ENCODE data around the gene MFSD1. TPM values are rescaled to one million over a fixed set of nuclear protein-coding genes. Genes with fewer than 3 reads are reported as not detected.

MFSD1 gene, protein sequence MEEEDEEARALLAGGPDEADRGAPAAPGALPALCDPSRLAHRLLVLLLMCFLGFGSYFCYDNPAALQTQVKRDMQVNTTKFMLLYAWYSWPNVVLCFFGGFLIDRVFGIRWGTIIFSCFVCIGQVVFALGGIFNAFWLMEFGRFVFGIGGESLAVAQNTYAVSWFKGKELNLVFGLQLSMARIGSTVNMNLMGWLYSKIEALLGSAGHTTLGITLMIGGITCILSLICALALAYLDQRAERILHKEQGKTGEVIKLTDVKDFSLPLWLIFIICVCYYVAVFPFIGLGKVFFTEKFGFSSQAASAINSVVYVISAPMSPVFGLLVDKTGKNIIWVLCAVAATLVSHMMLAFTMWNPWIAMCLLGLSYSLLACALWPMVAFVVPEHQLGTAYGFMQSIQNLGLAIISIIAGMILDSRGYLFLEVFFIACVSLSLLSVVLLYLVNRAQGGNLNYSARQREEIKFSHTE
- polyA plus RNA-seq (ENCODE audit: insufficient read length in 4 of 4), result 10 to 100 TPM; 46.9 to 55.5 (median 50.6) TPM

DNA sequence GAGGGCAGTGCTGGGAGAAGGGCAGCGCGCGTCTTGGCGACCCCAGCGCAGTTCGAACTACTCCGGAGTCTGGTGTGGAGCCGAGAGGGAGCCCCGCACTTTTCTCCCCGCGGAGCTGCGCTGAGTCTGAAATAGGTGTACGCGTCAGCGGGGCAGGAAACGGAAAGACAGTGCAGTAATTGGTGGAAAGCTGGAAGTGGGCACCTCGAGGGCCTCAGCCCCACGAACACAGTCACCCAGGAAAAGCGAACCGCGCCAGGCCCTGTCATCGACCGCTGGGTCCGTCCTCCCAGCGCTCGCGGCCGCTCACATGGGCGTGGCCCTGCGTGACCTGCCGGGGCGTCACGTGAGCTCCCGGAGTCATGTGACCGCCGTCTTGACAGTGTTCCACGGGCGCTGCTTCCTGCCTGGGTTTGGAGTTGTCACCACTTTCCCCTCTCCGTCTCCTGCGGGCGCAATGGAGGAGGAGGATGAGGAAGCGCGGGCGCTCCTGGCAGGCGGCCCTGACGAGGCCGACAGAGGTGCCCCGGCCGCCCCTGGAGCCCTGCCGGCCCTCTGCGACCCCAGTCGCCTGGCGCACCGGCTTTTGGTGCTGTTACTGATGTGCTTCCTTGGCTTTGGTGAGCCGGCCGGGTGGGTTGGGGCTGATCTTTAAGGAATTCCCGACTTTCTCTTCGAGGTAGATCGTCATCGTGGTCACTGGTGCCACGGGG is at the start of gene MFSD1:
Gene MFSD1 (plus strand): TSS at position 359 of the 713 bp plus-strand sequence. CDS start 99 bp downstream, at position 458.
- peak; percentile 69 to 88 (median 79) for DNase-seq (ENCODE audit: low read depth in 4 of 4, low spot score in 2 of 4)

DNA sequence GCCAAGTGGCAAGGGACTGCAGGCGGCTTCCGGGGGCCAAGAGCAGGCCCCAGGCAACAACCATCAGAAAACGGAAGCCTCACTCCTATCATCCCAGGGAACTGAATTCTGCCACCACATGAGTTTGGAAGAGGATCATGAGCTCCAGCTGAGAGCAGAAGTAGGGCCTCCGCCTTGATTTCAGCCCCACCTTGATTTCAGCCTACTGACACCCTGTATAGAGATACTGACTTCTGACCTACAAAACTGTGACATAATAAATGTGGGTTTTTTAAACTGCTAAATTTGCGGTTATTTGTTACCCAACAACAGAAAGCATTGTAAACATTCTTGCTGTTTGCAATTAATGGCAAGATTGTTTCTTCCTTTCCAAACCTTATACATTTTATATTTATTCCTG is 48.0 kb upstream of the MFSD1 start:
- DNase-seq (ENCODE audit: low read depth in 4 of 4, low spot score in 2 of 4), result no peak

DNA sequence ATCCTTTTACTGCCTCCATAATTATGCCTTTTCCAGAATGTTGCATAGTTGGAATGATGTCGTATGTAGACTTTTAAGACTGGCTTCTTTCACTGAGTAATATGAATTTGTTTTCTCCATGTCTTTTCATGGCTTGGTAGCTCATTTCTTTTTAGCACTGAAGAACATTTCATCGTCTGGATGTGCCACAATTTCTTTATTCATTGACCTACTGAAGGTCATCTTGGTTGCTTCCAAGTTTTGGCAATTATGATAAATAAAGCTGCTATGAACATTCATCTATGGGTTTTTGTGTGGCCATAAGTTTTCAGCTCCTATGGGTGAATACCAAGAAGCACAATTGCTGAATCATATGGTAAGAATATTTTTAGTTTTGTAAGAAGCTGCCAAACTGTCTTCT is 46.4 kb upstream of the MFSD1 start:
- DNase-seq (ENCODE audit: low read depth in 4 of 4, low spot score in 2 of 4), result no peak

DNA sequence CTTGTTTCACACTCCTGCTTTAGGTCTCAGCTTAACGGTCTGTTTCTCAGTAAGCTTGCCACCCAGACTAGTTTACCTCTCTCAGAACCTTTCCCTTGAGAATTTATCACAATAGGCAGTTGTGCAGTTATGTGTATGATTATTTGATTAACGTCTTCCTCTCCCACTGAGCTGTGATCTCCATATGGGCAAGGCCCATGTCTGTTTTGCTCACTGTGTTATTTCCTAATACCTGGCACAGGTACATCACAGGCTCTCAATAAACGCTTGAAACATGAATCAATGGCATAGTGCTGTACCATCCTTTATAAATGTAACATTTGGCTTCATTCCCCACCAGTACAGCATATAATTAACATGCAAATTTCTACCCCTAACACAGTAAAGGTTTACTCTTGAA is 40.5 kb upstream of the MFSD1 start:
- DNase-seq (ENCODE audit: low read depth in 4 of 4, low spot score in 2 of 4), result no peak

DNA sequence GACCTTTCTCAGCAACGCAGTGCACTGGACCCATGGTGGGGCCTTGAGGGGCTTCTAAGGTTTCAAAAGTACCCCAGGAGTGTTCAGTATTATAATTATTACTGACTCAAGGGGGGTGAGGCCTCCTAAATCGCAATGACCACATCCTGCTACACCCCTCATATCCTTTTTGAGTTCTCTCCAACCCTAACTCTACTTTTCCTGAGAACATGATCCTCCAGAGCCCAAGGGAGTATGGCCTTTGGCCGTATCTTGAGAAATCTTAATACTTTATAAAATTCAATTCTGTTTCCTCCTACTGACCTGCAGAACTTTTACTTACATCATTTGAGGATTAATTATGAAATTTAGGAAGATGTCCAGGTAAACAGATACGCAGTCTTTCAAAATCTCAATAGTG is 39.2 kb upstream of the MFSD1 start:
- DNase-seq (ENCODE audit: low read depth in 4 of 4, low spot score in 2 of 4), result no peak

DNA sequence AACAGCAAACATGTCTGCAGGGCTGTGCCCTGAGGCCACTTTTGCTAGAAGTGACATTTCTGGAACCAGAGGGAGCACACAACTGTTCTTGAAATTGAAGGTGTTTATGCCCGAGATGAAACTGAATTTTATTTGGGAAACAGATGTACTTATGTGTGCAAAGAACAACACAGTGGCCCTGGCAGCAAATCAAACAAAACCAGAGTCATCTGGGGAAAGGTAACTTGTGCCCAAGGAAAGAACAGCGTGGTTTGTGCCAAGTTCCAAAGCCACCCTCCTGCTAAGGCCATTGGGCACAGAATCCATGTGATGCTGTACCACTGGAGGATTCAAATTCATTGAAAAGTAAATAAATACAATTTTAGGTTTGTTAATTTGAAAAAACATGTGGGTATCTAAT is 38.4 kb upstream of the MFSD1 start:
- no peak for DNase-seq (ENCODE audit: low read depth in 4 of 4, low spot score in 2 of 4)

DNA sequence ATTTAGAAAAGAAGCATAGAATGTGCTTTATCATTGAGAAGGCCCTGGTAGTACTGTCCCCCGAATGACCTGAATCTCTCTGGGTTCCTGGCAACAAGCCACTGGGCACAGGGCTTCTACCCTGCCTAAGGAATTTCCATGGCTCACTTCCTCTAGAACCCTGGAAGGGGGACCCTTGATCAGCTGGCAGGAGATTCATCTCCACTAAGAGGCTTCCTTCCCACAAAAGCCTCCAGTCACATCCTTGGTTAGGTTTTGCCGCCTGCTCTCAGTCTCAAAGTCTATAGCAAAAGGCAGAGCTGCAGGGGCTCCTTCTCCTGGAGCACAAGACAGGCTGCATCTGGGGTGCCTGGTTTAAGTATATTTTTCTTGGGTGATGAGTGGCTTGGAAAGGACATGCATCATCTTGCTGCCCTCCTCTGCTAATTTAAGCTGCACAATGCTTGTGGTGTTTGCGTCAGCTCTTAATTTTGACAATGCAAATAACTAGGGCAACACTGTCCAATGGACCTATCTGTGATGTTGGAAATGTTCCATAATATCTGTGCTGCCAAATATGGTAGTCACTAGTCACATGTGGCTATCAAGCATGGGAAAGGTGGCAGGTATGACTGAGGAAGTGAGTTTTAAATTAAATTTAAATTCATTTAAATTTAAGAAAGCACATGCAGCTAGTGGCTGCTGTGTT is 36.2 kb upstream of the MFSD1 start:
- DNase-seq (ENCODE audit: low read depth in 4 of 4, low spot score in 2 of 4), result no peak

DNA sequence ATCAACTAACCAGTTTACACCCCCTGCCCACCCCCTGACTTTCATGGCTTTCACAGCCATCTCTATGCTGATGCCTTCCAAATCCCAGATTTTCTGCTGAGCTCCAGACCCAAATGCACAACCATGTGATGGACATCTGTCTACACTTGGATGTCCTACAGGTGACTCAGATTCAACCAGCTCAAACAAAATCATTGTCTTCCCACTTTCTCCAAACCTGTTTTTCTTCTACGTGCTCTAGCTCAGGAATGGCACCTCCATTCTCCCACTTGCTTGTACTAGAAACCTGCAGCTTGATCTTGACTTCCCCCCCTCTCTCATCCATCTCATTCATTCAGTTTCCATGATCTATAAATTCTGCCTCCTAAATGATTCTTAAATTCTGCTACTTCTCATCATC is 35.5 kb upstream of the MFSD1 start:
- no peak for DNase-seq (ENCODE audit: low read depth in 4 of 4, low spot score in 2 of 4)

DNA sequence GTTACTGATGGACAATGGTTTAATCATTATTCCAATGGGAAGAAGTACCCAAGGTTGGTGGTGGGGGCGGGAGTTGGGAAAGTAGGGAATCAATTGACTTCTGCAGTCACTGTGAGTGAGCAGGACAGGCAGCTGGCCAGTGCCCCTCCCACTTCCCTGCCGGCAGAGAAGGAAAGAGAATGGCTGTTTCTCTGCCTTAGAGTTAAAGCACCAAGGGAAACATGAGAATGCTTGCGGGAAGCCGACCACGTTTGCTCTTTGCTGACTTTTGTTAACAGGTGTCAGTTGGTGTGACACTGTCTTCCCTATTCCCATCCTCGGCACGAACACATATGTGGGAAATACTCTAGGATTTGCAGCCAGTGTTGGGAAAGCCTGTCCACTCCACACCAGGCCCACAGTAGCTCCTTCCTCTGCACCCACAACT is 33.5 kb upstream of the MFSD1 start:
- DNase-seq (ENCODE audit: low read depth in 4 of 4, low spot score in 2 of 4), result no peak

DNA sequence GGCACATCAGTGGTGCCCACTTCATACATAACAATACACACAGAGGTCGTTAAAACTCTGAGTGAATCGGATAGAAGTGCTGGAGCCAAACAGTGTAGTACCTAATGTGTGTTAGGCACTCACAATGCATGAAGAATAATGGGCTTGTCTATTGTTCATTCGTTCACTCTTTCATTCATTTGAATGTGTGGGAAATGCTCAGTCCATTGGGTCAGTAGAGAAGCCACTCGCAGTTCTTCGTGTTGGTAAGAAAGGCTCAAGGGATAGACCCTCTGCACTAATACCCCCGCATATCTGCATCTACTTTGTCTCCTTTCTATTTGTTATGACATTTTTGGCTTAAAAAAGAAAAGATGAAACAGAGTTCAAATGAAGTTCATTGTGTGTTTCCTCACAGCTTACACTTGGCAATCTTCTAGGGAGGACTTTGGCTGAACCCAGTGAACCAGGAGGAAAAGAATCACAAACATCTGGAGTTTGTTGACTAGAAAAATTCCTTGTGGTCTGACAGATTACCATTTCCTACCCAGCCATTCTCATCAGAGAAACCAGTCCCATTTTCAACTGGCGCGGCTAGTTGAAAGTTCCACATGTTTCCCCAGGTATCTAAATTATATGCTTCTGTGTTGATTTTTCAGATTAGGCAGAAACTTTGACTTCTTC is 32.8 kb upstream of the MFSD1 start:
- DNase-seq (ENCODE audit: low read depth in 4 of 4, low spot score in 2 of 4), result peak in 1 of 4 donors; percentile 81

DNA sequence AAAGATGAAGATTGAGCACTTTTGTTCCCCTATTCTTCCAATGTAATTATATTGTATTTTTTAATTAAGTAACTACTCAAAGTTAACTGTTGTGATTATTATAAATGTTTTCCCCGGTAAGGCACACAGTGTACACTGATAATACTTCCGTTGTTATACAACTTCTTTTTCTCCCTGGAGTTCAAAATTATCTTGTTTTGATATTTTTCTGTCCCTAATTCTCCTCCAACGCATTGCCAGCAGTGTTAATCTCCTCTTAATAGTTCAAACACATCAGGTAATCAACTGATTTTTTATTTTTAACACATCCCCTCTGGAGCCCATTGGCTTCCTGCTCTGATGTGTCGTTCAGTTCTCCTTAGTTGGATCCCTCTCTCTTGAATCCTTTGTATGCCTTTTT is 32.3 kb upstream of the MFSD1 start:
- DNase-seq (ENCODE audit: low read depth in 4 of 4, low spot score in 2 of 4), result no peak

DNA sequence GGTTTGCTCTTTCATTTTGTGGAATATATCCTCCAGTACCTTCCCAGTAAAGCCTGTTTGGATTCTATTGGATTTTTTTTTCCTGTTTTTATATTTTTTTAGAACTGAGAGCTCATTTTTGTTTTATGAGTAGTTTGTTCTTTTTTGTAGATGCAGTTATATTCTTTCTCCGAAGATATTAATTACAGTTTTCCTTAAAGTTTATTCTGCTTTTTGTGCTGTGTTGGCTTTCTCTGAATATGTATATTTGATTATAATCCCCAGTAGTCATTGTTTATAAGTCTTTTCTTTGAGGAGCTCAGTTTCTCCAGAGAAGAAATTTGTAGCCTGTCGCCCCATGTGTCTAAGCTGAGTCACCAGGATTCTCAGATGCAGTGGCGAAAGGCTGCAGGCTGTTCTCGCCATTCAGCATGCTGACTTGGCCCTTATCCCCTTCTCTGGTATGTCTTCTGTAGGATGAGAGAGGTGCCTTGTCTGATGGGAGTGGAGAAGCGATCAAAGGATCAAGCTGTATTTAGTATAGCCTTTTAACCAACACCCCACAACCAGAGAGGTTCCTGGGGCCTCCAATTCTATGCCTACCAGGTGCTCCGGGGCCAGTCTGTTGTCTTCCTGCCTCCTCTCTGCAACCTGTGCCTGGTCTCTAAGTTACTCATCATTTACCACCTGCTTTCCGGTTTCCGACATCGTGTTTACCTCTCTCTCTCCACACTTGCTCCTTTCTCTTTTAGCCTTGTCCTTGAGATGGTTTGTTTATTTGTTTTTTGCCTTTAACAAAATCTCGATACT is 31.7 kb upstream of the MFSD1 start:
- DNase-seq (ENCODE audit: low read depth in 4 of 4, low spot score in 2 of 4), result no peak

DNA sequence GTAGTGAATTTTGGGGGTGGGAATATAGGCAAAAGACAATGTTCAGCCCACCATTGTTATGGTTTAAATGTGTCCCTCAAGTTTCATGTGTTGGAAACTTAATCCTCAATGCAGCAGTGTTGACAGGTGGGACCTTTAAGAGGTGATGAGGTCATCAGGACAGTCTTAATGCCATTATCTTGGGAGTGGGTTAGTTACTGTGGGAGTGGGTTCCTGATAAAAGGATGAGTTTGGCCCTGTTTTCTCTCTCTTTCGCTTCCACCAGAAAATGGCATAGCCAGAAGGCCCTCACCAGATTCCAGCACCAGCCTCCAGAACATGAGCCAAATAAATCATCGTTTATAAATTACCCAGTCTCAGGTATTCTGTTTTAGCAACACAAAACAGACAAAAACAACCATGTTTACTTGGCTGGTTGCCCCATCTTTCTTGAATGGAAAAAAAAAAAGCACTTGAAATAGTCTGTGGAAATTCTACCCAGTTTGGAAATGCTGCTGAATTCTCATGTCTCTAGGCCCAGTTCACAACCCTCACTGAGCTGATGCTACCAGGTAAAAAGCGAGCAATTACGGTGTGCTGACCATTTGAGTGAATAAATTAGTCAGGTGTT is 31.0 kb upstream of the MFSD1 start:
- DNase-seq (ENCODE audit: low read depth in 4 of 4, low spot score in 2 of 4), result no peak

DNA sequence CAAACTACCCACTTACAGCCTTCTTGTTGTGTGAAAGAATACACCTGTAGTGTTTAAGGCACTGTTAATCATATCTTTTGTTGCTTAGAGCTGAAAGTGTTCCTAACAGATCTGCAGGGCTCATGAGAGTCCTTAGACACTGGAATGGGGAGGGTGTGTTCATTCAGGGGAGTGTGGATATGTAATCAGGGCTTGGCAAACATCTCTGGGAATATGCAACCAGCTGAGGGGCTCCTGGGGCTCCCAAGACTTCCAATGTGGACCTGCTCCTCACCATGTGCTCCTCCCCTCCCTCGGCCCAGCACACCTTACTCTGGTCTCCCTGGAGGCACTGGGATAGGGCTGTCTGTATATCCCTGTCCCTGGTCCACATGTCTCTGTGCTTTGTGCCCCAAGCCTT is 30.3 kb upstream of the MFSD1 start:
- no peak for DNase-seq (ENCODE audit: low read depth in 4 of 4, low spot score in 2 of 4)

DNA sequence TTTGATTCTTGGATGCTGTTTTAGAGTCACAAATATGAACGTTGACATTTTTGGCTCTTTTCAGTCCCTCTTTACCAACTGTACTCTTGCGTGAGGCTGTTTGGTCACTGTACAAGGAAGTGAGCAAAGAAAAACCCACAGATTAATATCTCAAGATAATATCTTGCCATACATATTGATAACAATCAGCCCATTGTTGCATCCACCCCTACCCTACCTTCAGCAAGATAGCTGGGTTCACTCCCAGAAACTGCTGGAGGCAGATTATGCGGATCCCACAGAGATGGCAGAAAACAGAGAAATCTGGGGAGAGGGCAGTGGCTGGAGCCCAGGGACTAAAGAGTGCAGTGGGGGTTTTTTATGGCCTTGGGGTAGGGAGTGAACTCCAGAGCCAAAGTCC is 29.9 kb upstream of the MFSD1 start:
- DNase-seq (ENCODE audit: low read depth in 4 of 4, low spot score in 2 of 4), result no peak

DNA sequence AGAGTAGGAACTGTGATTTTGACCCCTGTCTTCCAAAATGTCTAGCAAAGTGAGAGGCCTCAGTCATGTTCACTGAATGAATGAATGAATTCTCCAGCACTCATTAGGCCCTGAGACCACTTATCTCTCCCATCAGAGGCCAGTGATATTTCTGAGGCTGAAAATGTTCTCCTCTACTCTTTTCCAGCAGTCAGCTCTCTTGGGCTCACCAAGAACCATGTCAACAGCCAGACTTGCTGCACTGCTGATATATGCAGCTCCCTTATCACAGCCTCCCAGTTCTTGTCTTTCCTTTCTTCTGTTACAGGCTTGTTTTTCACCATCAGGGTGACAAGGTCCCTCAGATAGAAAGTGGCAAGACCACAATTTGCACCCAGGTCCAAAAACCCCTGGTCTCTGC is 28.7 kb upstream of the MFSD1 start:
- DNase-seq (ENCODE audit: low read depth in 4 of 4, low spot score in 2 of 4), result no peak

DNA sequence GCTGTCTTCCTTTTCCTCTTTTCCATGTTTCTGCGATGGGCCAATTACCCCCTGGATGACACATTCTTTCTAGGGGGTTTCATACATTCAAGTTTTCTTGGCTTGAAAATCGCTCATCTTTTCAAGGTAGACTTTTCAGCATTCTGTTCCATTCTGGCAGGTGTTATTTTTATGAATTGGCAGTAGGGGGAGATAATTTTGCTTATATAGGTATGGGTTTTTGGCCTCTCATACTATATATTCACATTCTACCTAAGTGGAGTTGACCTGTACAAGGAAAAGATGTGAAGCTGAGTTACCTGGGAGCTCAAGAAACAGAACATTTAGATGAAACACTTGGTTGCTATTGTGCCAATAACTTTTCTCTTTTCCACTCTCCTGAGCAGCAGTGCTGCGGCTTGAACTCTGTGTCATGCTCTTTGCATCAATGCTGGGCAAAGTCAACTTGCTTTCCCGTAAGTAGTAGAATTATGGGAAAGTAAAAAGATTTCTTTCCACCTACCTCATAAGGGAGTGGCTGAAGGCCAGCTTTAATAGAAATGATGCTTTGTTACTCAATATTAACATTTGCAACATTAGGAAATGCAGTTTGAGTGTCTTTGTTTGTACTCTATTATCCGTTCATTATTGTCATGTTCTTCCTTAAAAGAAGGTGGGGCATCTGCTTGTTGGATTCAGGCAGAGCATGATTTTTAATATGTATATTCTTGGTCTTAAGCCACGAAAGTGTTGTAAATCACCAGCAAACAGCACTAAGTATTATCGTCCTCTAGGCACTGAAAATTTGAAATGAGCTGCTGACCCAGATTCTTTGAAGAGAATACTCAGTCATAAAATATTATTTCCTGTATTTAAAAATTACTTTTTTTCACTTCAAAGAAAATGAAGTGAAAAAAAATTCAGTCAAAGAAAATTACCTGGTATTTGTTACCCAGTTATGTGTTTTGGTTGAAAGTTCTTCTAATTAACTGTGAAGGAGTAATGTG is 27.7 kb upstream of the MFSD1 start:
- DNase-seq (ENCODE audit: low read depth in 4 of 4, low spot score in 2 of 4), result no peak

DNA sequence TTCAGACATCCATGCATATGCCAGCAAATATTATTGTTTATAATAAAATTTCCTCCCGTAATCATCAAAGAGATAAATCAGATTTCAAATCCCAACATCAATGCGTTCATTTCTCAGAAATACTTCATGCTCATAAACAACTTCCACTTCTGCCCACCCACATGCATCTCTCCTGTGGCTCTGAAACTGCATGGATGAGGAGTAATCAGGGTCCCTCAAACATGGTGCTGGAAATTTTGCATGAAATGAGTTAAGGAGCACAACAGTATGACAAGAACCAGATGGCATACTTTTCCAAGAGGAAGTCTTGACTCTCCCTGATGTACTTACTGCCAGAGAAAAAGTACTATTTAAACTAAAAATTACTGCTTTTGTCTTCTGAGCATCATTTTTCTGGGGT is 26.9 kb upstream of the MFSD1 start:
- no peak for DNase-seq (ENCODE audit: low read depth in 4 of 4, low spot score in 2 of 4)
